Stimulated activated CD4-positive, alpha-beta T cell treated with anti-CD3 and anti-CD28 coated beads, Interleukin-1b, Interleukin-23, amount 100 ng/mL, for 48 hours (primary cell): ENCODE measurements around the gene CSF3.

Source experiments
- DNase-seq: peaks from one replicate; pipeline ENCODE4 v3.0.0-alpha.2; 2020

Gene CSF3

GRCh38 chr17:40025991-40026815 is 11.0 kb downstream of the CSF3 start:
- no peak for DNase-seq

GRCh38 chr17:40026816-40027613 is 11.8 kb downstream of the CSF3 start:
- peak; percentile 78 for DNase-seq

- DNase-seq: no peak
Measured at GRCh38 chr17:40027614-40028012, 12.4 kb downstream of the CSF3 start.

GRCh38 chr17:40028595-40028994 is 13.4 kb downstream of the CSF3 start:
- DNase-seq: no peak

- no peak for DNase-seq
Measured at GRCh38 chr17:40031706-40032105, 16.5 kb downstream of the CSF3 start.

- no peak for DNase-seq
Measured at GRCh38 chr17:40032322-40033320, 17.4 kb downstream of the CSF3 start.

- no peak for DNase-seq
Measured at GRCh38 chr17:40033339-40033738, 18.1 kb downstream of the CSF3 start.

GRCh38 chr17:40034426-40035161 is 19.4 kb downstream of the CSF3 start:
- DNase-seq: no peak

- no peak for DNase-seq
Measured at GRCh38 chr17:40035162-40035559, 19.9 kb downstream of the CSF3 start.

GRCh38 chr17:40038882-40039513 is 23.8 kb downstream of the CSF3 start:
- no peak for DNase-seq

GRCh38 chr17:40041196-40041595 is 26.0 kb downstream of the CSF3 start:
- no peak for DNase-seq

- DNase-seq: no peak
Measured at GRCh38 chr17:40056379-40057015, 41.3 kb downstream of the CSF3 start.

- DNase-seq: no peak
Measured at GRCh38 chr17:40058186-40058784, 43.0 kb downstream of the CSF3 start.

- DNase-seq: no peak
Measured at GRCh38 chr17:40058865-40059264, 43.6 kb downstream of the CSF3 start.

- no peak for DNase-seq
Measured at GRCh38 chr17:40059729-40060475, 44.7 kb downstream of the CSF3 start.

GRCh38 chr17:40060887-40061608 is 45.8 kb downstream of the CSF3 start:
- no peak for DNase-seq

- no peak for DNase-seq
Measured at GRCh38 chr17:40061609-40062038, 46.4 kb downstream of the CSF3 start.

- DNase-seq: peak; percentile 37
Measured at GRCh38 chr17:40062329-40063186, 47.3 kb downstream of the CSF3 start, which contains the start of gene THRA. TSS of gene THRA (plus strand) at chr17:40062965. CDS start at chr17:40074489, 11,524 bp downstream.
